ENCODE results near the gene THYN1.
"Not testable (repeated sequence)": the region's sequence is repeated elsewhere in the genome, so short reads cannot be mapped to it uniquely, and the experiment has no call there.

THYN1 gene

GRCh38 chr11:134283461-134284230, 30.5 kb upstream of the THYN1 start:
- Histone ChIP-seq H2BK5ac (ENCODE audit: low read length) (no peak overlapping the region), H3K56ac (ENCODE audit: low read length) (no peak overlapping the region), H3K23ac (ENCODE audit: low read length) (no peak overlapping the region), H3K18ac (ENCODE audit: low read length) (no peak overlapping the region), H3K36me3 (ENCODE audit: control insufficient read depth, insufficient read depth, low read length) (no peaks in the 10 kb centered on the region), H3K79me2 (ENCODE audit: control insufficient read depth, insufficient read depth, low read length) (no peaks in the 10 kb centered on the region), H3K4me1 (ENCODE audit: control insufficient read depth, low read depth, low read length) (no peaks in the 10 kb centered on the region), H4K5ac (ENCODE audit: low read length) (no peak overlapping the region), H4K8ac (ENCODE audit: low read depth, low read length) (no peak overlapping the region), H2BK120ac (ENCODE audit: low read depth, low read length) (no peak overlapping the region), H3K4ac (ENCODE audit: low read depth, low read length) (no peak overlapping the region), H3K27ac (ENCODE audit: low read depth, low read length) (no peak overlapping the region), H3K9ac (ENCODE audit: low read length) (no peak overlapping the region), H3K4me2 (ENCODE audit: low read length) (no peak overlapping the region), H2BK15ac (replicated peaks; ENCODE audit: low read depth) (no peak overlapping the region), H2AK5ac (ENCODE audit: low read length) (no peak overlapping the region), H3K27me3 (ENCODE audit: insufficient read depth, low read length, poor library complexity) (no peaks in the 10 kb centered on the region), H3K4me3 (ENCODE audit: low read length) (no peak overlapping the region), H3K79me1 (ENCODE audit: low read length) (no peaks in the 10 kb centered on the region)
- WGBS (ENCODE audit: extremely low coverage, insufficient coverage, low lambda C conversion rate), result no CpG with 5 or more reads among the region's 16 CpGs
- no peak for DNase-seq

- no CpG with 5 or more reads among the region's 22 CpGs for WGBS (ENCODE audit: extremely low coverage, insufficient coverage, low lambda C conversion rate)
- Histone ChIP-seq H4K5ac (ENCODE audit: low read length) (no peak overlapping the region), H2BK5ac (ENCODE audit: low read length) (no peak overlapping the region), H2BK15ac (replicated peaks; ENCODE audit: low read depth) (no peak overlapping the region), H3K36me3 (ENCODE audit: control insufficient read depth, insufficient read depth, low read length) (no peaks in the 10 kb centered on the region), H3K27ac (ENCODE audit: low read depth, low read length) (no peak overlapping the region), H3K18ac (ENCODE audit: low read length) (no peak overlapping the region), H2AK5ac (ENCODE audit: low read length) (no peak overlapping the region), H3K9ac (ENCODE audit: low read length) (no peak overlapping the region), H3K27me3 (ENCODE audit: insufficient read depth, low read length, poor library complexity) (no peaks in the 10 kb centered on the region), H2BK120ac (ENCODE audit: low read depth, low read length) (no peak overlapping the region), H3K4me3 (ENCODE audit: low read length) (no peak overlapping the region), H4K8ac (ENCODE audit: low read depth, low read length) (no peak overlapping the region), H3K4me2 (ENCODE audit: low read length) (no peak overlapping the region), H3K23ac (ENCODE audit: low read length) (no peak overlapping the region), H3K56ac (ENCODE audit: low read length) (no peak overlapping the region), H3K79me2 (ENCODE audit: control insufficient read depth, insufficient read depth, low read length) (no peaks in the 10 kb centered on the region), H3K4ac (ENCODE audit: low read depth, low read length) (no peak overlapping the region), H3K4me1 (ENCODE audit: control insufficient read depth, low read depth, low read length) (no peaks in the 10 kb centered on the region), H3K79me1 (ENCODE audit: low read length) (no peaks in the 10 kb centered on the region)
- no peak for DNase-seq
Observed at GRCh38 chr11:134282121-134283045, 29.2 kb upstream of the THYN1 start.

- H3K4me2 ChIP-seq (ENCODE audit: low read length); H4K5ac ChIP-seq (ENCODE audit: low read length); H2BK5ac ChIP-seq (ENCODE audit: low read length); H3K4me1 ChIP-seq (ENCODE audit: control insufficient read depth, low read depth, low read length); H3K23ac ChIP-seq (ENCODE audit: low read length); H2BK15ac ChIP-seq (replicated peaks; ENCODE audit: low read depth); H4K8ac ChIP-seq (ENCODE audit: low read depth, low read length); H3K27ac ChIP-seq (ENCODE audit: low read depth, low read length); H3K4ac ChIP-seq (ENCODE audit: low read depth, low read length); H3K4me3 ChIP-seq (ENCODE audit: low read length); H3K79me1 ChIP-seq (ENCODE audit: low read length); H2AK5ac ChIP-seq (ENCODE audit: low read length); H3K56ac ChIP-seq (ENCODE audit: low read length); H3K9ac ChIP-seq (ENCODE audit: low read length); H2BK120ac ChIP-seq (ENCODE audit: low read depth, low read length); H3K36me3 ChIP-seq (ENCODE audit: control insufficient read depth, insufficient read depth, low read length); H3K27me3 ChIP-seq (ENCODE audit: insufficient read depth, low read length, poor library complexity); H3K79me2 ChIP-seq (ENCODE audit: control insufficient read depth, insufficient read depth, low read length); DNase-seq; H3K18ac ChIP-seq (ENCODE audit: low read length): not testable (repeated sequence)
- no CpG with 5 or more reads among the region's 17 CpGs for WGBS (ENCODE audit: extremely low coverage, insufficient coverage, low lambda C conversion rate)
Observed at GRCh38 chr11:134281635-134282034, 28.5 kb upstream of the THYN1 start.

GRCh38 chr11:134278356-134278755, 25.2 kb upstream of the THYN1 start:
- H3K4me1 ChIP-seq (ENCODE audit: control insufficient read depth, low read depth, low read length), result no peaks in the 10 kb centered on the region
- H3K4ac ChIP-seq (ENCODE audit: low read depth, low read length), result no peak overlapping the region
- no peak overlapping the region for H2BK120ac ChIP-seq (ENCODE audit: low read depth, low read length)
- no peaks in the 10 kb centered on the region for H3K27me3 ChIP-seq (ENCODE audit: insufficient read depth, low read length, poor library complexity)
- H3K4me2 ChIP-seq (ENCODE audit: low read length), result no peak overlapping the region
- H3K56ac ChIP-seq (ENCODE audit: low read length), result no peak overlapping the region
- no peak for DNase-seq
- H2AK5ac ChIP-seq (ENCODE audit: low read length), result no peak overlapping the region
- no peak overlapping the region for H3K9ac ChIP-seq (ENCODE audit: low read length)
- H3K27ac ChIP-seq (ENCODE audit: low read depth, low read length), result no peak overlapping the region
- no peaks in the 10 kb centered on the region for H3K36me3 ChIP-seq (ENCODE audit: control insufficient read depth, insufficient read depth, low read length)
- no CpG with 5 or more reads among the region's 4 CpGs for WGBS (ENCODE audit: extremely low coverage, insufficient coverage, low lambda C conversion rate)
- no peak overlapping the region for H3K4me3 ChIP-seq (ENCODE audit: low read length)
- no peak overlapping the region for H3K18ac ChIP-seq (ENCODE audit: low read length)
- H2BK15ac ChIP-seq (replicated peaks; ENCODE audit: low read depth), result no peak overlapping the region
- H3K79me2 ChIP-seq (ENCODE audit: control insufficient read depth, insufficient read depth, low read length), result peaks cover 6% of the 10 kb centered on the region
- no peak overlapping the region for H4K8ac ChIP-seq (ENCODE audit: low read depth, low read length)
- no peak overlapping the region for H3K23ac ChIP-seq (ENCODE audit: low read length)
- H3K79me1 ChIP-seq (ENCODE audit: low read length), result no peaks in the 10 kb centered on the region
- H4K5ac ChIP-seq (ENCODE audit: low read length), result no peak overlapping the region
- H2BK5ac ChIP-seq (ENCODE audit: low read length), result no peak overlapping the region

GRCh38 chr11:134277183-134278001, 24.2 kb upstream of the THYN1 start:
- H4K5ac ChIP-seq (ENCODE audit: low read length), result no peak overlapping the region
- peaks cover 2% of the 10 kb centered on the region for H3K4me1 ChIP-seq (ENCODE audit: control insufficient read depth, low read depth, low read length)
- peak overlapping the region; percentile 17 for H3K4me3 ChIP-seq (ENCODE audit: low read length)
- H4K8ac ChIP-seq (ENCODE audit: low read depth, low read length), result no peak overlapping the region
- peak overlapping the region; percentile 92 for H3K56ac ChIP-seq (ENCODE audit: low read length)
- H3K23ac ChIP-seq (ENCODE audit: low read length), result no peak overlapping the region
- H2AK5ac ChIP-seq (ENCODE audit: low read length), result no peak overlapping the region
- H3K79me2 ChIP-seq (ENCODE audit: control insufficient read depth, insufficient read depth, low read length), result peaks cover 6% of the 10 kb centered on the region
- H2BK5ac ChIP-seq (ENCODE audit: low read length), result no peak overlapping the region
- peak overlapping the region; percentile 78 for H3K9ac ChIP-seq (ENCODE audit: low read length)
- H3K36me3 ChIP-seq (ENCODE audit: control insufficient read depth, insufficient read depth, low read length), result no peaks in the 10 kb centered on the region
- DNase-seq, result peak; percentile 75
- no peaks in the 10 kb centered on the region for H3K79me1 ChIP-seq (ENCODE audit: low read length)
- H3K4ac ChIP-seq (ENCODE audit: low read depth, low read length), result no peak overlapping the region
- H3K18ac ChIP-seq (ENCODE audit: low read length), result no peak overlapping the region
- H3K4me2 ChIP-seq (ENCODE audit: low read length), result peak overlapping the region; percentile 63
- H2BK120ac ChIP-seq (ENCODE audit: low read depth, low read length), result no peak overlapping the region
- no peak overlapping the region for H2BK15ac ChIP-seq (replicated peaks; ENCODE audit: low read depth)
- no CpG with 5 or more reads among the region's 36 CpGs for WGBS (ENCODE audit: extremely low coverage, insufficient coverage, low lambda C conversion rate)
- H3K27ac ChIP-seq (ENCODE audit: low read depth, low read length), result no peak overlapping the region
- no peaks in the 10 kb centered on the region for H3K27me3 ChIP-seq (ENCODE audit: insufficient read depth, low read length, poor library complexity)
